CD4-positive, alpha-beta T cell treated with Interleukin-2 at 100 ng/mL for 4 hours (primary cell): ENCODE measurements around the gene GLI1.

Experiments used
- DNase-seq: peaks from one replicate; pipeline ENCODE4 v3.0.0-alpha.2; 2020; ENCODE audit warnings: low spot score

The GLI1 gene

GRCh38 chr12:57461276-57461916, 1.8 kb downstream of the GLI1 start:
- DNase-seq, result no peak

GRCh38 chr12:57461917-57462250, 2.3 kb downstream of the GLI1 start:
- DNase-seq, result no peak

- peak; percentile 92 for DNase-seq
Observed at GRCh38 chr12:57462251-57462911, 2.8 kb downstream of the GLI1 start.

GRCh38 chr12:57462912-57463253, 3.3 kb downstream of the GLI1 start:
- no peak for DNase-seq

- DNase-seq, result no peak
Observed at GRCh38 chr12:57464569-57464968, 5.0 kb downstream of the GLI1 start.

- no peak for DNase-seq
Observed at GRCh38 chr12:57465030-57465746, 5.6 kb downstream of the GLI1 start.

- no peak for DNase-seq
Observed at GRCh38 chr12:57465747-57466505, 6.3 kb downstream of the GLI1 start.

- no peak for DNase-seq
Observed at GRCh38 chr12:57467212-57467874, 7.8 kb downstream of the GLI1 start.

- no peak for DNase-seq
Observed at GRCh38 chr12:57467915-57468314, 8.3 kb downstream of the GLI1 start.

GRCh38 chr12:57469296-57470164, 9.9 kb downstream of the GLI1 start:
- DNase-seq, result no peak

GRCh38 chr12:57470286-57470969, 10.8 kb downstream of the GLI1 start:
- no peak for DNase-seq

- DNase-seq, result no peak
Observed at GRCh38 chr12:57470970-57471656, 11.5 kb downstream of the GLI1 start.

- DNase-seq, result no peak
Observed at GRCh38 chr12:57471661-57472060, 12.1 kb downstream of the GLI1 start.

GRCh38 chr12:57472391-57472790, 12.8 kb downstream of the GLI1 start:
- no peak for DNase-seq

- no peak for DNase-seq
Observed at GRCh38 chr12:57473392-57473791, 13.8 kb downstream of the GLI1 start.

- DNase-seq, result no peak
Observed at GRCh38 chr12:57473886-57474285, 14.3 kb downstream of the GLI1 start.

- DNase-seq, result no peak
Observed at GRCh38 chr12:57474430-57474829, 14.8 kb downstream of the GLI1 start.

GRCh38 chr12:57474862-57475261, 15.3 kb downstream of the GLI1 start:
- no peak for DNase-seq

GRCh38 chr12:57475271-57476161, 15.9 kb downstream of the GLI1 start:
- DNase-seq, result no peak
